Activated CD8-positive, alpha-beta memory T cell treated with anti-CD3 and anti-CD28 coated beads for 4 hours (primary cell): ENCODE measurements around the gene IMMP2L.
"Not testable (repeated sequence)": the region's sequence is repeated elsewhere in the genome, so short reads cannot be mapped to it uniquely, and the experiment has no call there.

Experiments
- DNase-seq, 2 donors: peaks; one replicate each; pipeline ENCODE4 v3.0.0-alpha.2; 2020; ENCODE audit warnings: low read depth in 2 of 2

IMMP2L gene

GRCh38 chr7:111561904-111562732 lies at the start of gene IMMP2L:
TSS of gene IMMP2L (minus strand) at chr7:111562492.
- peak; percentile 75 to 82 for DNase-seq

- not testable (repeated sequence) for DNase-seq
Observed at GRCh38 chr7:111609483-111610254, 47.4 kb upstream of the IMMP2L start.

GRCh38 chr7:111607621-111608020 lies 45.3 kb upstream of the IMMP2L start:
- DNase-seq = no peak

GRCh38 chr7:111605246-111605645 lies 43.0 kb upstream of the IMMP2L start:
- no peak for DNase-seq

- DNase-seq = no peak
Observed at GRCh38 chr7:111600091-111600490, 37.8 kb upstream of the IMMP2L start.

- no peak for DNase-seq
Observed at GRCh38 chr7:111595780-111596179, 33.5 kb upstream of the IMMP2L start.

- DNase-seq = no peak
Observed at GRCh38 chr7:111594602-111595001, 32.3 kb upstream of the IMMP2L start.

GRCh38 chr7:111593343-111593742 lies 31.1 kb upstream of the IMMP2L start:
- DNase-seq = no peak

GRCh38 chr7:111588065-111588433 lies 25.8 kb upstream of the IMMP2L start:
- no peak for DNase-seq

- DNase-seq = no peak
Observed at GRCh38 chr7:111587410-111588064, 25.2 kb upstream of the IMMP2L start.

- DNase-seq = no peak
Observed at GRCh38 chr7:111586711-111587409, 24.6 kb upstream of the IMMP2L start.

GRCh38 chr7:111581784-111582488 lies 19.6 kb upstream of the IMMP2L start:
- DNase-seq = not testable (repeated sequence)

GRCh38 chr7:111581207-111581606 lies 18.9 kb upstream of the IMMP2L start:
- not testable (repeated sequence) for DNase-seq

GRCh38 chr7:111578754-111579153 lies 16.5 kb upstream of the IMMP2L start:
- no peak for DNase-seq

- DNase-seq = no peak
Observed at GRCh38 chr7:111571720-111572119, 9.4 kb upstream of the IMMP2L start.

- DNase-seq = no peak
Observed at GRCh38 chr7:111568870-111569462, 6.7 kb upstream of the IMMP2L start.

GRCh38 chr7:111568419-111568818 lies 6.1 kb upstream of the IMMP2L start:
- no peak for DNase-seq

- DNase-seq = no peak
Observed at GRCh38 chr7:111564078-111564477, 1.8 kb upstream of the IMMP2L start.

- DNase-seq = no peak
Observed at GRCh38 chr7:111561654-111561903, 713 bp downstream of the IMMP2L start.

- DNase-seq = no peak
Observed at GRCh38 chr7:111560773-111561653, 1.3 kb downstream of the IMMP2L start.
